ENCODE data around the gene PKIB.

DNA sequence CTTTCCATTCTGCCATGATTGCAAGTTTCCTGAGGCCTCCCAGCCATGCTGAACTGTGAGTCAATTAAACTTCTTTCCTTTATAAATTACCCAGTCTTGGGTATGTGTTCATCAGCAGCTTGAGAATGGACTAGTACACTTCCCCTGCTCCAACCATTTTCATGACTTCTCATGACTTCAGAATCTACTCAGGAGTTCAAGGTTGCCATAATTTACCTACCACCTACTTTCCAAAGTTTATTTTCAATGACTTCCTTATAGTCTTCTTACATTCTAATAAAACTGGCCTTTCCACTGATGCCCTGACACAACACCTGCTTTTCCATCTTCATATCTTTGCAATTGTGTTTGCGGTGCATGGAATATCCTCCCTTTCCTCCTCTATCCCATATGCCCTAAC lies 31.2 kb upstream of the PKIB start:
- TF ChIP-seq, protein P1, sequence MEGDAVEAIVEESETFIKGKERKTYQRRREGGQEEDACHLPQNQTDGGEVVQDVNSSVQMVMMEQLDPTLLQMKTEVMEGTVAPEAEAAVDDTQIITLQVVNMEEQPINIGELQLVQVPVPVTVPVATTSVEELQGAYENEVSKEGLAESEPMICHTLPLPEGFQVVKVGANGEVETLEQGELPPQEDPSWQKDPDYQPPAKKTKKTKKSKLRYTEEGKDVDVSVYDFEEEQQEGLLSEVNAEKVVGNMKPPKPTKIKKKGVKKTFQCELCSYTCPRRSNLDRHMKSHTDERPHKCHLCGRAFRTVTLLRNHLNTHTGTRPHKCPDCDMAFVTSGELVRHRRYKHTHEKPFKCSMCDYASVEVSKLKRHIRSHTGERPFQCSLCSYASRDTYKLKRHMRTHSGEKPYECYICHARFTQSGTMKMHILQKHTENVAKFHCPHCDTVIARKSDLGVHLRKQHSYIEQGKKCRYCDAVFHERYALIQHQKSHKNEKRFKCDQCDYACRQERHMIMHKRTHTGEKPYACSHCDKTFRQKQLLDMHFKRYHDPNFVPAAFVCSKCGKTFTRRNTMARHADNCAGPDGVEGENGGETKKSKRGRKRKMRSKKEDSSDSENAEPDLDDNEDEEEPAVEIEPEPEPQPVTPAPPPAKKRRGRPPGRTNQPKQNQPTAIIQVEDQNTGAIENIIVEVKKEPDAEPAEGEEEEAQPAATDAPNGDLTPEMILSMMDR (IDR thresholded peaks at IDR 0.05), result no peak
- no peak for TF ChIP-seq POLR2A (IDR thresholded peaks at IDR 0.05)
